IMR-90 (cell line): Measurements from ENCODE around the gene CAMTA1.

Experiments used
- MAZ ChIP-seq: IDR thresholded peaks from 2 replicates; pipeline ENCODE4 v1.6.1; 2012; ENCODE audit warnings: low read depth, mild to moderate bottlenecking, low read length, improper control_type of control experiment, moderate library complexity, borderline replicate concordance
- POLR2A ChIP-seq: IDR thresholded peaks from 2 replicates; pipeline ENCODE4 v1.6.1; 2012; ENCODE audit warnings: mild to moderate bottlenecking, low read depth, low read length
- TF ChIP-seq, protein P1 (sequence below): fragments of 150-350 bp; IDR thresholded peaks from 2 replicates; pipeline ENCODE4 v1.6.1; 2016; ENCODE audit warnings: low read depth, mild to moderate bottlenecking, low read length, moderate library complexity, borderline replicate concordance
- TF ChIP-seq, protein P2 (sequence below): conservative IDR thresholded peaks from 2 replicates; pipeline ENCODE4 v1.5.1; 2012; ENCODE audit warnings: mild to moderate bottlenecking, low read depth, low read length, improper control_type of control experiment

DNA sequence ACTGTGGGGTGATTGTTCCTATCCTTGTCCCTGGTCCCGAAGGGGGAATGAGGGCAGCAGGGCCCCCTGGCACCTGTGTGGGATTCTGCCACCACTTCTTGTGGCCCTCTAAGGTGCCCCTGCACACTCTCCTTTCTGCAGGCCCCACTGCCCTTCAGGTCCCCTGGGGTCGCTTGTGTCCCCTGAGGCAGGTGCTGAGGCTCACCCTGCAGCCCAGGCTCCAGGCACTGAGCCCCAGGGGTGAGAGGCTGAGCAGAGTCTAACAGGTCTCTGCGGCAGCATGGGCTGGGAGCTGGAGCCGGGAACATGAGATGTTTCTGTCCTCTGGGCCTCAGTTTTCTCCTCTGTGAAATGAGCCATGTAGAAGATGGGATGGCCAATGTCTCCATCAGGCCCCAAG, 774.9 kb downstream of the CAMTA1 start:
- no peak for TF ChIP-seq MAZ
- TF ChIP-seq, protein P1, sequence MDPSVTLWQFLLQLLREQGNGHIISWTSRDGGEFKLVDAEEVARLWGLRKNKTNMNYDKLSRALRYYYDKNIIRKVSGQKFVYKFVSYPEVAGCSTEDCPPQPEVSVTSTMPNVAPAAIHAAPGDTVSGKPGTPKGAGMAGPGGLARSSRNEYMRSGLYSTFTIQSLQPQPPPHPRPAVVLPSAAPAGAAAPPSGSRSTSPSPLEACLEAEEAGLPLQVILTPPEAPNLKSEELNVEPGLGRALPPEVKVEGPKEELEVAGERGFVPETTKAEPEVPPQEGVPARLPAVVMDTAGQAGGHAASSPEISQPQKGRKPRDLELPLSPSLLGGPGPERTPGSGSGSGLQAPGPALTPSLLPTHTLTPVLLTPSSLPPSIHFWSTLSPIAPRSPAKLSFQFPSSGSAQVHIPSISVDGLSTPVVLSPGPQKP, result no peak
- TF ChIP-seq, protein P2, sequence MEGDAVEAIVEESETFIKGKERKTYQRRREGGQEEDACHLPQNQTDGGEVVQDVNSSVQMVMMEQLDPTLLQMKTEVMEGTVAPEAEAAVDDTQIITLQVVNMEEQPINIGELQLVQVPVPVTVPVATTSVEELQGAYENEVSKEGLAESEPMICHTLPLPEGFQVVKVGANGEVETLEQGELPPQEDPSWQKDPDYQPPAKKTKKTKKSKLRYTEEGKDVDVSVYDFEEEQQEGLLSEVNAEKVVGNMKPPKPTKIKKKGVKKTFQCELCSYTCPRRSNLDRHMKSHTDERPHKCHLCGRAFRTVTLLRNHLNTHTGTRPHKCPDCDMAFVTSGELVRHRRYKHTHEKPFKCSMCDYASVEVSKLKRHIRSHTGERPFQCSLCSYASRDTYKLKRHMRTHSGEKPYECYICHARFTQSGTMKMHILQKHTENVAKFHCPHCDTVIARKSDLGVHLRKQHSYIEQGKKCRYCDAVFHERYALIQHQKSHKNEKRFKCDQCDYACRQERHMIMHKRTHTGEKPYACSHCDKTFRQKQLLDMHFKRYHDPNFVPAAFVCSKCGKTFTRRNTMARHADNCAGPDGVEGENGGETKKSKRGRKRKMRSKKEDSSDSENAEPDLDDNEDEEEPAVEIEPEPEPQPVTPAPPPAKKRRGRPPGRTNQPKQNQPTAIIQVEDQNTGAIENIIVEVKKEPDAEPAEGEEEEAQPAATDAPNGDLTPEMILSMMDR, result no peak
- TF ChIP-seq POLR2A, result no peak
